ENCODE data around the gene NUDT7. TPM values are rescaled to one million over a fixed set of nuclear protein-coding genes. Genes with fewer than 3 reads are reported as not detected.

Gene NUDT7
- total RNA-seq, 3 donors from 2014 or later (not counting 1 experiment from before 2014, with no cell fraction given) = 1.6 to 4.3 (median 3.3) TPM

DNA sequence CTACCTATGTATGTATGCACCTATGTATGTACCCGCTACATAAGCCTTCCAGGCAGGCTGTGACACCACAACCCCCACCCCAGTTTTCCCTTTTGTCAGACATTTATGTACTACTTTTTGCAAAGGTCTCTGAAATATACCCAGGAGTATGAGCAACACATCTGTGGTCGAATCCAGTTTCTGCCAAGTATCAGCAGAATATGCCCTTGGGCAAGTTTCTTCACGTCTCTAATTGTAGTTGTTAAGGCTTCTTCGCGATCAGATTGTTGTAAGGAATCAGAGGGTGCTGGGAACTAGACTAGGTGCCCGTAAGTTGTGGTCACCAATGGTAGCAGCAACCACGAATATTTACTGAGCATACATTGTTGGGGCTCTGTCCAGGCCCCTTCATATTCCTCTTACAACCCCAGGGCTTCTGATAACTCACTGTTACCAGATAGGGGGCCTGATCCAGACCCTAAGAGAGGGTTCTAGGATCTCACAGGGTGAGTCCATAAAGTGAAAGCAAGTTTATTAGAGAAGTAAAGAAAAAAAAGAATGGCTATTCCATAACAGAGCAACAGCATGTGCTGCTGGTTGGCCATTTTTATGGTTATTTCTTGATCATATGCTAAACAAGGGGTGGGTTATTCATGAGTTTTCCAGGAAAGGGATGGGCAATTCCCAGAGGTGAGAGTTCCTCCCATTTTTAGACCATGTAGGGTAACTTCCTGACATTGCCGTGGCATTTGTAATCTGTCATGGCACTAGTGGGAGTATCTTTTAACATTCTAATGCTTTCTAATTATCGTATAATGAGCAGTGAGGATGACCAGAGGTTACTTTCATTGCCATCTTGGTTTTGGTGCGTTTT, 16.6 kb downstream of the NUDT7 start:
- H3K27ac ChIP-seq (ENCODE audit: low read length) = no peak overlapping the region
- H3K4me3 ChIP-seq (ENCODE audit: low read length) = no peak overlapping the region
- H3K36me3 ChIP-seq (ENCODE audit: control insufficient read depth, insufficient read depth, low read length) = no peaks in the 10 kb centered on the region
- ATAC-seq = no peak
- H3K36me3 Mint-ChIP-seq = no peaks in the 10 kb centered on the region
- no peak overlapping the region for H3K4me3 Mint-ChIP-seq
- intact Hi-C loops (cut with micrococcal nuclease) = no loop called here
- H3K27me3 ChIP-seq (ENCODE audit: control insufficient read depth, insufficient read depth, low read length) = no peaks in the 10 kb centered on the region
- peaks cover 5 to 9% of the 10 kb centered on the region in 2 donors for H3K4me1 Mint-ChIP-seq
- H3K9me3 Mint-ChIP-seq = peaks cover 0 to 2% of the 10 kb centered on the region in 2 donors
- H3K27ac Mint-ChIP-seq = no peak overlapping the region
- no peaks in the 10 kb centered on the region for H3K9me3 ChIP-seq (ENCODE audit: control insufficient read depth, insufficient read depth, low read length)
- no peak for DNase-seq
- no peaks in the 10 kb centered on the region for H3K4me1 ChIP-seq (ENCODE audit: control insufficient read depth, insufficient read depth, low read length)
- 92% methylated on average over 10 of the region's 10 CpGs for WGBS (ENCODE audit: insufficient coverage)
- no peaks in the 10 kb centered on the region for H3K27me3 Mint-ChIP-seq (ENCODE audit: low read depth in 2 of 2)
- TF ChIP-seq, protein P1, sequence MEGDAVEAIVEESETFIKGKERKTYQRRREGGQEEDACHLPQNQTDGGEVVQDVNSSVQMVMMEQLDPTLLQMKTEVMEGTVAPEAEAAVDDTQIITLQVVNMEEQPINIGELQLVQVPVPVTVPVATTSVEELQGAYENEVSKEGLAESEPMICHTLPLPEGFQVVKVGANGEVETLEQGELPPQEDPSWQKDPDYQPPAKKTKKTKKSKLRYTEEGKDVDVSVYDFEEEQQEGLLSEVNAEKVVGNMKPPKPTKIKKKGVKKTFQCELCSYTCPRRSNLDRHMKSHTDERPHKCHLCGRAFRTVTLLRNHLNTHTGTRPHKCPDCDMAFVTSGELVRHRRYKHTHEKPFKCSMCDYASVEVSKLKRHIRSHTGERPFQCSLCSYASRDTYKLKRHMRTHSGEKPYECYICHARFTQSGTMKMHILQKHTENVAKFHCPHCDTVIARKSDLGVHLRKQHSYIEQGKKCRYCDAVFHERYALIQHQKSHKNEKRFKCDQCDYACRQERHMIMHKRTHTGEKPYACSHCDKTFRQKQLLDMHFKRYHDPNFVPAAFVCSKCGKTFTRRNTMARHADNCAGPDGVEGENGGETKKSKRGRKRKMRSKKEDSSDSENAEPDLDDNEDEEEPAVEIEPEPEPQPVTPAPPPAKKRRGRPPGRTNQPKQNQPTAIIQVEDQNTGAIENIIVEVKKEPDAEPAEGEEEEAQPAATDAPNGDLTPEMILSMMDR (IDR thresholded peaks at IDR 0.05) = no peak

DNA sequence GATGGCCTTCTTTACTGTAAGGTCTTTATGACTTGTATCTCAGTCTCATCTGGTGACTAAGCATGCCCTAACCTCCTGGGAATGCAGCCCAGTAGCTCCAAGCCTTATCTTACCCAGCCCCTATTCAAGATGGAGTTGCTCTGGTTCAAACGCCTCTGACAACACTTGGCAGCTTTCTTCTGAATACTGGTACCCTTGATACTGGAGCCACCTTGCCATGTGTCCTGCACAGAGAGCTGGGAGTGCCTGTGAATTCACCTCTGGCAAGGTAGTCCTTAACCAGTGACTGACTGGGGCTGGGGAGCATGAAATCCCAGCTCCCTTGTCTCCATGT, 17.2 kb downstream of the NUDT7 start:
- no peaks in the 10 kb centered on the region for H3K36me3 Mint-ChIP-seq
- H3K27ac Mint-ChIP-seq = no peak overlapping the region

DNA sequence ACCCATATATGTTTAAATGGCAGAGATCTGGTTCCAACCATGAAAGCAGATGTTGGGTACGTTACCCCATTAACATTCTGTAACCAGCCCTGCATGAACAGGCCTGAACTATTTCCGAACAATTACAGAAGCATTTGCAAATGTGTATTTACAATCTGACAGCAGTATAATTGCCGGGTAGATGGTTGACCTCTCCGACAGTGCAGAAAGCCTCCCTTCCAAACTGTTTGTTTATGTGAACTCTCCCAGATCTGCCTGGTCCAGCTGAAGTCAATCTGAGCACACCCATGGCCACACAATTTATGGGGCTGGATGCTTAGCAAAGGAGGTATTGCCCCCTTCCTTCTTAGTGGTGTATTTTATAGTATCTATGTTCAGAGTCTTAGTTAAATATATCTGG, 21.8 kb downstream of the NUDT7 start:
- WGBS (ENCODE audit: insufficient coverage) = 89% methylated on average over 4 of the region's 4 CpGs
- Histone ChIP-seq H3K27me3 (ENCODE audit: control insufficient read depth, insufficient read depth, low read length) (no peaks in the 10 kb centered on the region), H3K4me3 (ENCODE audit: low read length) (no peak overlapping the region), H3K27ac (ENCODE audit: low read length) (no peak overlapping the region), H3K36me3 (ENCODE audit: control insufficient read depth, insufficient read depth, low read length) (no peaks in the 10 kb centered on the region), H3K9me3 (ENCODE audit: control insufficient read depth, insufficient read depth, low read length) (no peaks in the 10 kb centered on the region), H3K4me1 (ENCODE audit: control insufficient read depth, insufficient read depth, low read length) (no peaks in the 10 kb centered on the region)
- Mint-ChIP-seq H3K36me3 (no peaks in the 10 kb centered on the region), H3K4me1 (no peaks in the 10 kb centered on the region), H3K4me3 (no peak overlapping the region), H3K27me3 (ENCODE audit: low read depth in 2 of 2) (peaks cover 7 to 8% of the 10 kb centered on the region in 2 donors), H3K27ac (no peak overlapping the region), H3K9me3 (no peaks in the 10 kb centered on the region)
- DNase-seq (no peak), ATAC-seq (no peak)
- TF ChIP-seq, protein P1 (IDR thresholded peaks at IDR 0.05) = no peak
- intact Hi-C loops (cut with micrococcal nuclease) = no loop called here

More for the DNA sequence above, 17.2 kb downstream of the NUDT7 start:
- TF ChIP-seq, protein P1 (IDR thresholded peaks at IDR 0.05) = no peak
- H3K27me3 Mint-ChIP-seq (ENCODE audit: low read depth in 2 of 2) = no peaks in the 10 kb centered on the region
- intact Hi-C loops (cut with micrococcal nuclease) = no loop called here
- Histone ChIP-seq H3K4me3 (ENCODE audit: low read length) (no peak overlapping the region), H3K36me3 (ENCODE audit: control insufficient read depth, insufficient read depth, low read length) (no peaks in the 10 kb centered on the region), H3K4me1 (ENCODE audit: control insufficient read depth, insufficient read depth, low read length) (no peaks in the 10 kb centered on the region), H3K27ac (ENCODE audit: low read length) (no peak overlapping the region), H3K9me3 (ENCODE audit: control insufficient read depth, insufficient read depth, low read length) (no peaks in the 10 kb centered on the region), H3K27me3 (ENCODE audit: control insufficient read depth, insufficient read depth, low read length) (no peaks in the 10 kb centered on the region)
- peaks cover 0 to 2% of the 10 kb centered on the region in 2 donors for H3K9me3 Mint-ChIP-seq
- peaks cover 5 to 9% of the 10 kb centered on the region in 2 donors for H3K4me1 Mint-ChIP-seq
- WGBS (ENCODE audit: insufficient coverage) = 86% methylated on average over 1 of the region's 1 CpG
- DNase-seq (no peak), ATAC-seq (no peak)
- H3K4me3 Mint-ChIP-seq = no peak overlapping the region
